Sigmoid colon (tissue), 4 donors: ENCODE measurements around the gene ACP2.

Experiments used
- CTCF ChIP-seq, 4 experiments: fragments of 450-650 bp in 3 of 4; fragments of 200-600 bp in 1 of 4; IDR thresholded peaks; one replicate each; pipeline ENCODE4 v1.5.1; 2016 to 2019; ENCODE audit warnings: antibody characterized with exemption in 4 of 4, mild to moderate bottlenecking in 3 of 4, moderate library complexity in 2 of 4
- EP300 ChIP-seq, 4 donors: sonication (generic); formaldehyde crosslinking; IDR thresholded peaks; one replicate each; pipeline ENCODE4 v1.6.1; 2017; ENCODE audit warnings: antibody characterized with exemption in 4 of 4
- POLR2A ChIP-seq, 2 donors: fragments of 450-650 bp; IDR thresholded peaks; one replicate each; pipeline ENCODE4 v1.6.1; 2016; ENCODE audit warnings: antibody characterized with exemption in 2 of 2, mild to moderate bottlenecking in 2 of 2, moderate library complexity in 2 of 2
- POLR2AphosphoS5 ChIP-seq, 4 donors: sonication (generic); formaldehyde crosslinking; IDR thresholded peaks; one replicate each; pipeline ENCODE4 v1.6.1; 2017; ENCODE audit warnings: antibody characterized with exemption in 4 of 4

GRCh38 chr11:47269829-47270305, 21.3 kb upstream of the ACP2 start, which contains the start of gene MADD:
- TF ChIP-seq EP300 (IDR thresholded peaks at IDR 0.05): no peak
- TF ChIP-seq POLR2A (IDR thresholded peaks at IDR 0.05): peak in 1 of 2 donors; percentile 16
- TF ChIP-seq CTCF (IDR thresholded peaks at IDR 0.05): no peak
- TF ChIP-seq POLR2AphosphoS5 (IDR thresholded peaks at IDR 0.05): peak; percentile 58 to 91 (median 81)
